Stimulated activated naive B cell treated with anti-CD40 and anti-IgM and Interleukin-4, amounts not matched to agents 10 μg/mL and 1 μg/mL and 100 μg/mL, for 72 hours (primary cell): ENCODE data around the gene DZIP1L.
"Not testable (repeated sequence)": the region's sequence is repeated elsewhere in the genome, so short reads cannot be mapped to it uniquely, and the experiment has no call there.

Source experiments
- ATAC-seq, 2 donors: fragments of 150-1000 bp; cut with Tn5 transposase; replicated peaks; 2 replicates each; pipeline ENCODE4 v1.10.0; 2021; ENCODE audit warnings: moderate library complexity in 1 of 2
- DNase-seq: peaks from one replicate; pipeline ENCODE4 v3.0.0; 2021
- H3K27ac Mint-ChIP-seq: one replicate; pipeline ENCODE4 v1.8.0; 2022; ENCODE audit warnings: mild to moderate bottlenecking, mixed read lengths
- H3K27me3 Mint-ChIP-seq, 2 donors: one replicate each; pipeline ENCODE4 v1.8.0; 2022; ENCODE audit warnings: mixed read lengths in 2 of 2
- H3K36me3 Mint-ChIP-seq, 2 donors: one replicate each; pipeline ENCODE4 v1.8.0; 2022; ENCODE audit warnings: mixed read lengths in 2 of 2, mild to moderate bottlenecking in 1 of 2
- H3K4me1 Mint-ChIP-seq, 2 donors: one replicate each; pipeline ENCODE4 v1.8.0; 2022; ENCODE audit warnings: mixed read lengths in 2 of 2, mild to moderate bottlenecking in 1 of 2
- H3K4me3 Mint-ChIP-seq, 2 donors: one replicate each; pipeline ENCODE4 v1.8.0; 2022; ENCODE audit warnings: mild to moderate bottlenecking in 2 of 2, mixed read lengths in 2 of 2, moderate library complexity in 1 of 2
- H3K9me3 Mint-ChIP-seq, 2 donors: one replicate each; pipeline ENCODE4 v1.8.0; 2022; ENCODE audit warnings: mixed read lengths in 2 of 2, mild to moderate bottlenecking in 1 of 2

Gene DZIP1L

GRCh38 chr3:138127636-138128365 is 12.4 kb upstream of the DZIP1L start:
- H3K4me3 Mint-ChIP-seq: no peak overlapping the region
- H3K4me1 Mint-ChIP-seq: no peaks in the 10 kb centered on the region
- ATAC-seq: no peak
- no peak overlapping the region for H3K27ac Mint-ChIP-seq
- DNase-seq: no peak
- peaks cover 4 to 6% of the 10 kb centered on the region in 2 donors for H3K9me3 Mint-ChIP-seq
- peaks cover 8 to 12% of the 10 kb centered on the region in 2 donors for H3K27me3 Mint-ChIP-seq
- H3K36me3 Mint-ChIP-seq: peaks cover 0 to 2% of the 10 kb centered on the region in 2 donors

- no peak overlapping the region for H3K27ac Mint-ChIP-seq
Measured at GRCh38 chr3:138125548-138126221, 10.3 kb upstream of the DZIP1L start.

GRCh38 chr3:138124706-138125355 is 9.4 kb upstream of the DZIP1L start:
- H3K4me1 Mint-ChIP-seq: no peaks in the 10 kb centered on the region
- H3K27ac Mint-ChIP-seq: no peak overlapping the region
- peaks cover 0 to 2% of the 10 kb centered on the region in 2 donors for H3K36me3 Mint-ChIP-seq
- peaks cover 13 to 15% of the 10 kb centered on the region in 2 donors for H3K27me3 Mint-ChIP-seq
- DNase-seq: no peak
- no peak overlapping the region for H3K4me3 Mint-ChIP-seq
- ATAC-seq: no peak
- H3K9me3 Mint-ChIP-seq: peaks cover 4 to 6% of the 10 kb centered on the region in 2 donors

More at GRCh38 chr3:138125548-138126221, 10.3 kb upstream of the DZIP1L start:
- Mint-ChIP-seq H3K4me3 (no peak overlapping the region), H3K27me3 (peaks cover 13 to 15% of the 10 kb centered on the region in 2 donors), H3K36me3 (peaks cover 0 to 2% of the 10 kb centered on the region in 2 donors), H3K4me1 (no peaks in the 10 kb centered on the region), H3K9me3 (peaks cover 4 to 6% of the 10 kb centered on the region in 2 donors)
- no peak for ATAC-seq
- DNase-seq: no peak

GRCh38 chr3:138124188-138124587 is 8.8 kb upstream of the DZIP1L start:
- H3K36me3 Mint-ChIP-seq: peaks cover 0 to 2% of the 10 kb centered on the region in 2 donors
- ATAC-seq (no peak), DNase-seq (no peak)

GRCh38 chr3:138119423-138119766 is 4.0 kb upstream of the DZIP1L start:
- H3K4me1 Mint-ChIP-seq: peaks cover 7 to 19% of the 10 kb centered on the region in 2 donors
- DNase-seq: no peak
- no peak overlapping the region for H3K27ac Mint-ChIP-seq
- peaks cover 0 to 3% of the 10 kb centered on the region in 2 donors for H3K36me3 Mint-ChIP-seq
- no peak overlapping the region for H3K4me3 Mint-ChIP-seq
- ATAC-seq: no peak
- peaks cover 33 to 52% of the 10 kb centered on the region in 2 donors for H3K27me3 Mint-ChIP-seq
- H3K9me3 Mint-ChIP-seq: peaks cover 4 to 9% of the 10 kb centered on the region in 2 donors

More at GRCh38 chr3:138124188-138124587, 8.8 kb upstream of the DZIP1L start:
- Mint-ChIP-seq H3K27me3 (peaks cover 13 to 16% of the 10 kb centered on the region in 2 donors), H3K4me3 (no peak overlapping the region), H3K4me1 (no peaks in the 10 kb centered on the region), H3K9me3 (peaks cover 4 to 6% of the 10 kb centered on the region in 2 donors), H3K27ac (no peak overlapping the region)

GRCh38 chr3:138118612-138119422 is 3.4 kb upstream of the DZIP1L start:
- Mint-ChIP-seq H3K9me3 (peaks cover 4 to 9% of the 10 kb centered on the region in 2 donors), H3K4me1 (peaks cover 7 to 20% of the 10 kb centered on the region in 2 donors), H3K27me3 (peaks cover 34 to 54% of the 10 kb centered on the region in 2 donors), H3K36me3 (peaks cover 0 to 3% of the 10 kb centered on the region in 2 donors), H3K4me3 (no peak overlapping the region), H3K27ac (no peak overlapping the region)
- DNase-seq (peak; percentile 30), ATAC-seq (peak; percentile 68 to 73)

- ATAC-seq: no peak
- H3K9me3 Mint-ChIP-seq: peaks cover 0 to 4% of the 10 kb centered on the region in 2 donors
- H3K36me3 Mint-ChIP-seq: peaks cover 0 to 1% of the 10 kb centered on the region in 2 donors
- no peak overlapping the region for H3K27ac Mint-ChIP-seq
- peaks cover 49 to 51% of the 10 kb centered on the region in 2 donors for H3K27me3 Mint-ChIP-seq
- no peak for DNase-seq
- H3K4me3 Mint-ChIP-seq: peak overlapping the region; percentile 88 to 91
- peaks cover 7 to 20% of the 10 kb centered on the region in 2 donors for H3K4me1 Mint-ChIP-seq
Measured at GRCh38 chr3:138114431-138114918, 933 bp downstream of the DZIP1L start.

- H3K27ac Mint-ChIP-seq: no peak overlapping the region
- H3K4me3 Mint-ChIP-seq: no peak overlapping the region
- H3K36me3 Mint-ChIP-seq: peaks cover 0 to 1% of the 10 kb centered on the region in 2 donors
- H3K27me3 Mint-ChIP-seq: peaks cover 43 to 50% of the 10 kb centered on the region in 2 donors
- no peak for DNase-seq
- peaks cover 0 to 4% of the 10 kb centered on the region in 2 donors for H3K9me3 Mint-ChIP-seq
- no peak for ATAC-seq
- peaks cover 7 to 20% of the 10 kb centered on the region in 2 donors for H3K4me1 Mint-ChIP-seq
Measured at GRCh38 chr3:138113326-138113725, 2.1 kb downstream of the DZIP1L start.

- H3K27me3 Mint-ChIP-seq: peaks cover 44 to 52% of the 10 kb centered on the region in 2 donors
Measured at GRCh38 chr3:138112362-138112761, 3.0 kb downstream of the DZIP1L start.

GRCh38 chr3:138105598-138105997 is 9.8 kb downstream of the DZIP1L start:
- peaks cover 16 to 22% of the 10 kb centered on the region in 2 donors for H3K27me3 Mint-ChIP-seq
- DNase-seq (no peak), ATAC-seq (no peak)
- no peaks in the 10 kb centered on the region for H3K4me1 Mint-ChIP-seq
- no peak overlapping the region for H3K4me3 Mint-ChIP-seq
- H3K27ac Mint-ChIP-seq: no peak overlapping the region
- H3K36me3 Mint-ChIP-seq: no peaks in the 10 kb centered on the region
- H3K9me3 Mint-ChIP-seq: no peaks in the 10 kb centered on the region

More at GRCh38 chr3:138112362-138112761, 3.0 kb downstream of the DZIP1L start:
- ATAC-seq: no peak
- Mint-ChIP-seq H3K4me3 (no peak overlapping the region), H3K27ac (no peak overlapping the region), H3K4me1 (peaks cover 7 to 20% of the 10 kb centered on the region in 2 donors), H3K9me3 (peaks cover 0 to 4% of the 10 kb centered on the region in 2 donors), H3K36me3 (peaks cover 0 to 1% of the 10 kb centered on the region in 2 donors)
- DNase-seq: no peak

GRCh38 chr3:138103466-138103865 is 11.9 kb downstream of the DZIP1L start:
- no peaks in the 10 kb centered on the region for H3K9me3 Mint-ChIP-seq
- H3K4me3 Mint-ChIP-seq: no peak overlapping the region
- no peak overlapping the region for H3K27ac Mint-ChIP-seq
- H3K4me1 Mint-ChIP-seq: no peaks in the 10 kb centered on the region
- peaks cover 14 to 15% of the 10 kb centered on the region in 2 donors for H3K27me3 Mint-ChIP-seq
- H3K36me3 Mint-ChIP-seq: no peaks in the 10 kb centered on the region
- ATAC-seq (no peak), DNase-seq (no peak)

- H3K27me3 Mint-ChIP-seq: peaks cover 11 to 16% of the 10 kb centered on the region in 2 donors
- H3K9me3 Mint-ChIP-seq, H3K27ac Mint-ChIP-seq, H3K4me3 Mint-ChIP-seq, ATAC-seq, H3K36me3 Mint-ChIP-seq, DNase-seq, H3K4me1 Mint-ChIP-seq: not testable (repeated sequence)
Measured at GRCh38 chr3:138101351-138101940, 14.0 kb downstream of the DZIP1L start.

- Mint-ChIP-seq H3K27me3 (peaks cover 16 to 20% of the 10 kb centered on the region in 2 donors), H3K9me3 (no peaks in the 10 kb centered on the region), H3K36me3 (no peaks in the 10 kb centered on the region), H3K4me3 (no peak overlapping the region), H3K4me1 (peaks cover 0 to 2% of the 10 kb centered on the region in 2 donors), H3K27ac (no peak overlapping the region)
- ATAC-seq: no peak
- DNase-seq: no peak
Measured at GRCh38 chr3:138099417-138099816, 16.0 kb downstream of the DZIP1L start.
